Stimulated activated CD8-positive, alpha-beta memory T cell treated with anti-CD3 and anti-CD28 coated beads, Interleukin-4, amount 100 ng/mL, for 1 hour (primary cell): ENCODE data around the gene RAD23B.

Experiments
- DNase-seq, 2 donors: peaks; one replicate each; pipeline ENCODE4 v3.0.0-alpha.2; 2020; ENCODE audit warnings: low read depth in 2 of 2, low spot score in 1 of 2

The RAD23B gene

GRCh38 chr9:107373809-107374208, 90.7 kb downstream of the RAD23B start:
- no peak for DNase-seq

- DNase-seq, result no peak
These were observed 91.9 kb downstream of the RAD23B start for GRCh38 chr9:107375001-107375400.

GRCh38 chr9:107375651-107376369, 92.7 kb downstream of the RAD23B start:
- no peak for DNase-seq

GRCh38 chr9:107378006-107378405, 94.9 kb downstream of the RAD23B start:
- no peak for DNase-seq
